Measurements from ENCODE around the gene KSR1.
"Not testable (repeated sequence)": the region's sequence is repeated elsewhere in the genome, so short reads cannot be mapped to it uniquely, and the experiment has no call there.

GRCh38 chr17:27636005-27636520 lies 179.8 kb downstream of the KSR1 start:
- TF ChIP-seq, protein P1, sequence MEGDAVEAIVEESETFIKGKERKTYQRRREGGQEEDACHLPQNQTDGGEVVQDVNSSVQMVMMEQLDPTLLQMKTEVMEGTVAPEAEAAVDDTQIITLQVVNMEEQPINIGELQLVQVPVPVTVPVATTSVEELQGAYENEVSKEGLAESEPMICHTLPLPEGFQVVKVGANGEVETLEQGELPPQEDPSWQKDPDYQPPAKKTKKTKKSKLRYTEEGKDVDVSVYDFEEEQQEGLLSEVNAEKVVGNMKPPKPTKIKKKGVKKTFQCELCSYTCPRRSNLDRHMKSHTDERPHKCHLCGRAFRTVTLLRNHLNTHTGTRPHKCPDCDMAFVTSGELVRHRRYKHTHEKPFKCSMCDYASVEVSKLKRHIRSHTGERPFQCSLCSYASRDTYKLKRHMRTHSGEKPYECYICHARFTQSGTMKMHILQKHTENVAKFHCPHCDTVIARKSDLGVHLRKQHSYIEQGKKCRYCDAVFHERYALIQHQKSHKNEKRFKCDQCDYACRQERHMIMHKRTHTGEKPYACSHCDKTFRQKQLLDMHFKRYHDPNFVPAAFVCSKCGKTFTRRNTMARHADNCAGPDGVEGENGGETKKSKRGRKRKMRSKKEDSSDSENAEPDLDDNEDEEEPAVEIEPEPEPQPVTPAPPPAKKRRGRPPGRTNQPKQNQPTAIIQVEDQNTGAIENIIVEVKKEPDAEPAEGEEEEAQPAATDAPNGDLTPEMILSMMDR (IDR thresholded peaks at IDR 0.05), result not testable (repeated sequence)
- not testable (repeated sequence) for TF ChIP-seq POLR2A, POLR2AphosphoS5 (IDR thresholded peaks at IDR 0.05)

All from breast epithelium (tissue), 3 donors.